Neural progenitor cell (in vitro differentiated cells): ENCODE data around the gene DIO3. TPM values are rescaled to one million over a fixed set of nuclear protein-coding genes. Genes with fewer than 3 reads are reported as not detected.

Source experiments
- DNase-seq: peaks from one replicate; pipeline ENCODE4 v3.0.0-alpha.2; 2016; ENCODE audit warnings: low spot score
- H2AFZ ChIP-seq: fragments of 200-600 bp; sonication (generic); replicated peaks from 2 replicates; pipeline ENCODE4 v1.6.1; 2016; ENCODE audit warnings: antibody characterized with exemption
- H3F3A ChIP-seq: fragments of 200-600 bp; sonication (generic); 2 replicates; pipeline ENCODE4 v1.6.1; 2016; ENCODE audit warnings: antibody characterized with exemption, low read depth
- H3K27ac ChIP-seq: fragments of 200-600 bp; sonication (generic); 2 replicates; pipeline ENCODE4 v1.5.1; 2016; ENCODE audit warnings: mild to moderate bottlenecking
- H3K27me3 ChIP-seq: fragments of 200-600 bp; sonication (generic); 2 replicates; pipeline ENCODE4 v1.6.1; 2016; ENCODE audit warnings: mild to moderate bottlenecking, moderate library complexity
- H3K36me3 ChIP-seq: fragments of 200-600 bp; sonication (generic); 2 replicates; pipeline ENCODE4 v1.5.1; 2016
- H3K4me1 ChIP-seq: fragments of 200-600 bp; sonication (generic); 2 replicates; pipeline ENCODE4 v1.6.1; 2016; ENCODE audit warnings: mixed run types
- H3K4me2 ChIP-seq: fragments of 200-600 bp; sonication (generic); 2 replicates; pipeline ENCODE4 v1.6.1; 2016
- H3K4me3 ChIP-seq: fragments of 200-600 bp; sonication (generic); 2 replicates; pipeline ENCODE4 v1.5.1; 2016
- H3K79me2 ChIP-seq: fragments of 200-600 bp; sonication (generic); 2 replicates; pipeline ENCODE4 v1.6.1; 2016; ENCODE audit warnings: low read depth
- H3K9ac ChIP-seq: fragments of 200-600 bp; sonication (generic); 2 replicates; pipeline ENCODE4 v1.6.1; 2016
- H3K9me3 ChIP-seq: fragments of 200-600 bp; sonication (generic); 2 replicates; pipeline ENCODE4 v1.5.1; 2016; ENCODE audit warnings: low read depth
- H4K20me1 ChIP-seq: fragments of 200-600 bp; sonication (generic); 2 replicates; pipeline ENCODE4 v1.6.1; 2016; ENCODE audit warnings: low read depth
- H3K27ac Mint-ChIP-seq: 3 replicates; pipeline ENCODE4 v1.8.0; 2021; ENCODE audit warnings: mixed read lengths
- H3K27me3 Mint-ChIP-seq: 2 replicates; pipeline ENCODE4 v1.8.0; 2022; ENCODE audit warnings: low read depth, mild to moderate bottlenecking, inconsistent platforms, moderate library complexity, mixed read lengths; ENCODE audit not compliant: insufficient read depth
- H3K36me3 Mint-ChIP-seq: 3 replicates; pipeline ENCODE4 v1.8.0; 2021; ENCODE audit warnings: mixed read lengths
- H3K4me1 Mint-ChIP-seq: 3 replicates; pipeline ENCODE4 v1.8.0; 2021; ENCODE audit warnings: mixed read lengths
- H3K4me3 Mint-ChIP-seq: 3 replicates; pipeline ENCODE4 v1.8.0; 2021; ENCODE audit warnings: mild to moderate bottlenecking, moderate library complexity, mixed read lengths
- H3K9me3 Mint-ChIP-seq: 3 replicates; pipeline ENCODE4 v1.8.0; 2020; ENCODE audit warnings: mixed read lengths
- CTCF ChIP-seq: fragments of 200-600 bp; sonication (generic); IDR thresholded peaks from 2 replicates; pipeline ENCODE4 v1.5.1; 2017; ENCODE audit warnings: antibody characterized with exemption, mild to moderate bottlenecking
- EZH2 ChIP-seq: fragments of 200-600 bp; sonication (generic); IDR thresholded peaks from 2 replicates; pipeline ENCODE4 v1.6.1; 2017; ENCODE audit warnings: antibody characterized with exemption, mild to moderate bottlenecking, moderate library complexity
- EZH2phosphoT487 ChIP-seq: fragments of 200-600 bp; sonication (generic); IDR thresholded peaks from 2 replicates; pipeline ENCODE4 v1.6.1; 2017; ENCODE audit warnings: antibody characterized with exemption
- total RNA-seq: library from RNA; depleted of rRNA; stranded (reverse); fragments of >200 nt; gene quantifications from 2 replicates; pipeline ENCODE4 v1.2.3, GENCODE V29; 2015; ENCODE audit warnings: low replicate concordance

The DIO3 gene
- total RNA-seq, 1 donor from 2014 or later: 0.90 TPM

GRCh38 chr14:101559250-101559623, 2.1 kb upstream of the DIO3 start:
- Mint-ChIP-seq H3K4me1 (peaks cover 22% of the 10 kb centered on the region), H3K36me3 (no peaks in the 10 kb centered on the region), H3K4me3 (peak overlapping the region; percentile 76), H3K27me3 (peaks cover 48% of the 10 kb centered on the region), H3K27ac (no peak overlapping the region), H3K9me3 (peaks cover 7% of the 10 kb centered on the region)
- Histone ChIP-seq H3K4me1 (peaks cover 13% of the 10 kb centered on the region), H3K9ac (no peak overlapping the region), H3K36me3 (no peaks in the 10 kb centered on the region), H3F3A (peaks cover 7% of the 10 kb centered on the region), H3K9me3 (no peaks in the 10 kb centered on the region), H3K4me3 (peak overlapping the region; percentile 43), H3K27me3 (peaks cover 91% of the 10 kb centered on the region), H3K27ac (no peak overlapping the region), H4K20me1 (peaks cover 45% of the 10 kb centered on the region), H3K79me2 (no peaks in the 10 kb centered on the region), H2AFZ (peak overlapping the region; percentile 1), H3K4me2 (peak overlapping the region; percentile 83)
- no peak for TF ChIP-seq CTCF
- TF ChIP-seq EZH2phosphoT487: no peak
- TF ChIP-seq EZH2: no peak
- no peak for DNase-seq

- Histone ChIP-seq H3K4me3 (peak overlapping the region; percentile 43), H3K4me1 (peaks cover 18% of the 10 kb centered on the region), H3K4me2 (peak overlapping the region; percentile 83), H2AFZ (peak overlapping the region; percentile 1), H3K27me3 (peaks cover 96% of the 10 kb centered on the region), H4K20me1 (peaks cover 50% of the 10 kb centered on the region), H3K36me3 (no peaks in the 10 kb centered on the region), H3K9ac (no peak overlapping the region), H3F3A (peaks cover 7% of the 10 kb centered on the region), H3K79me2 (no peaks in the 10 kb centered on the region), H3K9me3 (no peaks in the 10 kb centered on the region), H3K27ac (no peak overlapping the region)
- Mint-ChIP-seq H3K27me3 (peaks cover 53% of the 10 kb centered on the region), H3K4me3 (peak overlapping the region; percentile 76), H3K36me3 (no peaks in the 10 kb centered on the region), H3K4me1 (peaks cover 25% of the 10 kb centered on the region), H3K9me3 (peaks cover 7% of the 10 kb centered on the region), H3K27ac (no peak overlapping the region)
- peak; percentile 99 for TF ChIP-seq EZH2
- TF ChIP-seq CTCF: peak; percentile 37
- TF ChIP-seq EZH2phosphoT487: peak; percentile 94
- DNase-seq: peak; percentile 84
These were observed 1.4 kb upstream of the DIO3 start for GRCh38 chr14:101559624-101560533.

GRCh38 chr14:101560534-101561113, 671 bp upstream of the DIO3 start:
- H3K27me3 ChIP-seq: peaks cover 96% of the 10 kb centered on the region
- no peaks in the 10 kb centered on the region for H3K79me2 ChIP-seq
- peaks cover 18% of the 10 kb centered on the region for H3K4me1 ChIP-seq
- no peak overlapping the region for H3K27ac ChIP-seq
- H3K36me3 Mint-ChIP-seq: no peaks in the 10 kb centered on the region
- H3K9me3 ChIP-seq: no peaks in the 10 kb centered on the region
- peak overlapping the region; percentile 43 for H3K4me3 ChIP-seq
- H3K4me3 Mint-ChIP-seq: no peak overlapping the region
- no peak overlapping the region for H3K27ac Mint-ChIP-seq
- H3K36me3 ChIP-seq: no peaks in the 10 kb centered on the region
- peaks cover 58% of the 10 kb centered on the region for H3K27me3 Mint-ChIP-seq
- H3K4me1 Mint-ChIP-seq: peaks cover 31% of the 10 kb centered on the region
- no peak overlapping the region for H3K4me2 ChIP-seq
- peaks cover 7% of the 10 kb centered on the region for H3K9me3 Mint-ChIP-seq
- TF ChIP-seq CTCF (no peak), EZH2 (no peak), EZH2phosphoT487 (no peak)
- H4K20me1 ChIP-seq: peaks cover 56% of the 10 kb centered on the region
- no peak for DNase-seq
- no peak overlapping the region for H2AFZ ChIP-seq
- H3F3A ChIP-seq: peaks cover 7% of the 10 kb centered on the region
- no peak overlapping the region for H3K9ac ChIP-seq
